Measurements from ENCODE around the gene VCL. TPM values are rescaled to one million over a fixed set of nuclear protein-coding genes. Genes with fewer than 3 reads are reported as not detected.

VCL gene
- total RNA-seq, 1 donor from 2014 or later = 74.6 TPM

- TF ChIP-seq CTCF (IDR thresholded peaks at IDR 0.05) = no peak
- TF ChIP-seq POLR2A (IDR thresholded peaks at IDR 0.05) = no peak
- no peak for TF ChIP-seq POLR2AphosphoS5 (IDR thresholded peaks at IDR 0.05; ENCODE audit: insufficient read depth in 1 of 2, low read depth in 1 of 2)
- peaks cover 75% of the 10 kb centered on the region for H3K4me1 ChIP-seq
- H3K36me3 ChIP-seq = no peaks in the 10 kb centered on the region
- intact Hi-C loops (cut with DNase I) = no loop called here
- no peak overlapping the region for H3K4me3 ChIP-seq
- no peaks in the 10 kb centered on the region for H3K27me3 ChIP-seq
- no peak overlapping the region for H3K27ac ChIP-seq
- DNase-seq (ENCODE audit: extremely low spot score in 2 of 2) = no peak
- H3K9me3 ChIP-seq = no peaks in the 10 kb centered on the region
These were observed 55.1 kb downstream of the VCL start for GRCh38 chr10:74052994-74053393.

DNA sequence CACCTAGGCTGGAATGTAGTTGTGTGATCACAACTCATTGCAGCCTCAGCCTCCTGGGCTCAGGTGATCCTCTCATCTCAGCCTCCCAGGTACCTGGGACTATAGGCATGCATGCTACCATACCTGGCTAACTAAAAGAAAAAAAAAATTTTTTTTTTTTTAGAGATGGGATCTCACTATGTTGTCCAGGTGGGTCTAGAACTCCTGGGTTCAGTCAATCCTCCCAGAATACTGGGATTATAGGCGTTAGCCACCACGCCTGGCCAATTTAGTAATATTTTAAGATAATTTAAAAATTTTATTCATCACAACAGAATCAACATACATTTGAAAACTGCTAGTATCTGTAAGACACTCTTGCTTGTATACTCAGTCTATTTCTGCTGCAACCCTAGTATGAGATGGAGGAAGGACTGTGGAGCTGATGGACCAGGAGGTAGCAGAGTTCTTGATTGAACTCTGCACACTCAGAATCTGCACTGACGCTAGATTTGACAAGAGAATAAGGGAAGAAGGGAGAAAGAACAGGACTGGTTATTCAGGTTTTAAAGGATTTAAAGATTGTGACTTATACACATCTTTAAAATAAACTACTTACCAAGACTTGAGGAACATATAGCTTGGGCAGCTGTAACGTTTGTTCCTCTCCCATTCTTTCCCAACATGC is 57.6 kb downstream of the VCL start:
- intact Hi-C loops (cut with DNase I) = no loop called here
- H3K9me3 ChIP-seq = no peaks in the 10 kb centered on the region
- TF ChIP-seq POLR2AphosphoS5 (IDR thresholded peaks at IDR 0.05; ENCODE audit: insufficient read depth in 1 of 2, low read depth in 1 of 2) = no peak
- no peak for TF ChIP-seq CTCF (IDR thresholded peaks at IDR 0.05)
- TF ChIP-seq POLR2A (IDR thresholded peaks at IDR 0.05) = no peak
- H3K27ac ChIP-seq = no peak overlapping the region
- peaks cover 72% of the 10 kb centered on the region for H3K4me1 ChIP-seq
- H3K4me3 ChIP-seq = no peak overlapping the region
- no peak for DNase-seq (ENCODE audit: extremely low spot score in 2 of 2)
- no peaks in the 10 kb centered on the region for H3K36me3 ChIP-seq
- no peaks in the 10 kb centered on the region for H3K27me3 ChIP-seq

DNA sequence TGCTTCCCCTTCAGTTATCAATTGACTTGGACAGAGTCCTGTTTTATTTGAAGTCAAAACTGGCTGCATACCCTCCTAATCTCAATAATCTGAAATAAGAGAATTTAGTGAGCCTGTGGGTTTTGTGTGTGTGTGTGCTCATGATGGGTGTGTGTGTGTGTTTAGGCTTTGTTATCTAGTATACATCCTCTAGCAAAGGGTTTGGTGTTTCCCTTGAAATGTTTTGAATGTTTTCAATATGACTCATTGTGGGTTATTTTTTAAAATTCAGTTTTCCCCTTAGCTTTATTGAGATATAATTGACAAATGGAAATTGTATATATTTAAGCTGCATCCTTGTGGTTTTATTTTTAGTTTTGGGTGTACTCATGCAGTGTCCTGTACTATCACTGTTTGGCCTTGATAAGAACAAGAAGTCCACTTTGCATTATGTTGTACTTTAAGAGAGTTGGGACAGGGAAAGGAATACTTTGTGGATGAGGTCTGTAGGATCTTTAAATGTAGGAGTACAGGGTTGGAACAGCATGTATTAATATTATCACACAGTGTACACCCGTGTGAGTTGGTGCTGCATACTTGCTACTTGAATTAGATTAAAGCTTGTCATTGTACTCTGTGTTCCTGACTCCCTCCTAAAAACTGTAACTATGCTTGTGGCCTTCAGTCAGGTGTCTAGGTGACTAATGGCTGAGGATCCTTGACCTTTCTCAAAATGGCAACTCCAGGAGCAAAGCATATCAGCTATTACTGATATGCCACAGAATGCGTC is 58.3 kb downstream of the VCL start:
- no peak for DNase-seq (ENCODE audit: extremely low spot score in 2 of 2)
- Histone ChIP-seq H3K4me1 (peaks cover 73% of the 10 kb centered on the region), H3K27me3 (no peaks in the 10 kb centered on the region), H3K9me3 (no peaks in the 10 kb centered on the region), H3K27ac (no peak overlapping the region), H3K4me3 (no peak overlapping the region), H3K36me3 (no peaks in the 10 kb centered on the region)
- intact Hi-C loops (cut with DNase I) = no loop called here
- TF ChIP-seq CTCF (IDR thresholded peaks at IDR 0.05) (no peak), POLR2AphosphoS5 (IDR thresholded peaks at IDR 0.05; ENCODE audit: insufficient read depth in 1 of 2, low read depth in 1 of 2) (no peak), POLR2A (IDR thresholded peaks at IDR 0.05) (no peak)

DNA sequence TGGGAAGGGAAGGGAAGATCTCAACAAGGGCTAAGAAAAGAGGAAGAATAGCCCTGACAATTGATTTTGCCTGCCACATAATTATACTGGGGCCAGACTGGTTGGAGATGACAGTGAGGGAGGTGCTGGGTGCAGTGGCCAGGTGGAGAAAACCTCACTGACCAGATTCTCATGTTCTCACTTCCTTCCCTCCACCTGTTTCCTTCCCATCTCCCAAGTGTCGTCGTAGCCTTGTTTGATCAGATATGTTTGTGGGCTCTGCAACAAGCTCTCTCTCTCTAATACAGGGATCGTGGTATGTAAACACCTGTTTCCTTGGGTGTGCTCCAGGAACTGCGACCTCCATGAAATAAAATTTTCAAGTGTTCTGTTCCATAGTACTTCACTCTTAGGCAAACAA is 60.2 kb downstream of the VCL start:
- DNase-seq (ENCODE audit: extremely low spot score in 2 of 2) = no peak
- intact Hi-C loops (cut with DNase I) = no loop called here
- no peaks in the 10 kb centered on the region for H3K27me3 ChIP-seq
- H3K36me3 ChIP-seq = no peaks in the 10 kb centered on the region
- H3K27ac ChIP-seq = no peak overlapping the region
- TF ChIP-seq POLR2A (IDR thresholded peaks at IDR 0.05) (no peak), CTCF (IDR thresholded peaks at IDR 0.05) (no peak), POLR2AphosphoS5 (IDR thresholded peaks at IDR 0.05; ENCODE audit: insufficient read depth in 1 of 2, low read depth in 1 of 2) (no peak)
- H3K9me3 ChIP-seq = no peaks in the 10 kb centered on the region
- H3K4me1 ChIP-seq = peaks cover 63% of the 10 kb centered on the region
- no peak overlapping the region for H3K4me3 ChIP-seq

DNA sequence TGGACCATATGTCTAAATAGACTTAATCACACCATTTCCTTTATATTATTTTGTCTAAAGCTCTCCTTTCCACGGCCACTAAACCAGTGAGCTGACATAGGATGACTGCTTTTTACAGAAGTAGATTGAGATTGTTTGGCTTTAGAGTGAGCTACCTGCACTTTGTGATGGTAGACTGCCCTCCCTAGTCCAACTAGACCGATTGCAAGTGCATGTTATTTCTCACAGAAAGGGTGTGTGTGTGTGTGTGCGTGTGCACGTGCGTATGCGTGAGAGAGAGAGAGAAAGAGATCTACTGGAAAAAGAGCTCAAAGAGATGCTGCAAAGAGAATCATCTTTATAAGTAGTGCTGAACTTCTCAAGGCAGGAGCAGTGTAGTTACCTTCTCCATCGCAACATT is 60.7 kb downstream of the VCL start:
- Histone ChIP-seq H3K4me1 (peaks cover 63% of the 10 kb centered on the region), H3K4me3 (no peak overlapping the region), H3K36me3 (no peaks in the 10 kb centered on the region), H3K9me3 (no peaks in the 10 kb centered on the region), H3K27ac (no peak overlapping the region), H3K27me3 (no peaks in the 10 kb centered on the region)
- no peak for DNase-seq (ENCODE audit: extremely low spot score in 2 of 2)
- intact Hi-C loops (cut with DNase I) = no loop called here
- no peak for TF ChIP-seq POLR2AphosphoS5 (IDR thresholded peaks at IDR 0.05; ENCODE audit: insufficient read depth in 1 of 2, low read depth in 1 of 2)

All from vagina (tissue), 2 donors.